ENCODE measurements around the gene MS4A6A. TPM values are rescaled to one million over a fixed set of nuclear protein-coding genes. Genes with fewer than 3 reads are reported as not detected.

MS4A6A gene
- total RNA-seq, 1 experiment from 2014 or later = not detected

- intact Hi-C loops (cut with micrococcal nuclease; ENCODE audit: unreplicated experiment) = no loop called here
- no peak for DNase-seq (ENCODE audit: low spot score)
- H3K36me3 ChIP-seq (ENCODE audit: insufficient read depth, low read length, poor library complexity, severe bottlenecking) = no peaks in the 10 kb centered on the region
Measured at GRCh38 chr11:60211206-60211605, 28.3 kb upstream of the MS4A6A start.

GRCh38 chr11:60209977-60210376, 27.1 kb upstream of the MS4A6A start:
- BruUV-seq (replicated peaks) = no TSS peak
- Histone ChIP-seq H3K27ac (ENCODE audit: low read depth, low read length, poor library complexity, severe bottlenecking) (no peak overlapping the region), H3K4me3 (ENCODE audit: low read depth, low read length, poor library complexity, severe bottlenecking) (no peak overlapping the region), H3K27me3 (replicated peaks; ENCODE audit: insufficient read depth, low read depth, low read length, poor library complexity) (peaks cover 4% of the 10 kb centered on the region), H3K4me1 (ENCODE audit: insufficient read depth, low read length, poor library complexity, severe bottlenecking) (no peaks in the 10 kb centered on the region), H3K9me3 (ENCODE audit: low read depth, low read length, poor library complexity, severe bottlenecking) (no peaks in the 10 kb centered on the region), H3K36me3 (ENCODE audit: insufficient read depth, low read length, poor library complexity, severe bottlenecking) (no peaks in the 10 kb centered on the region)
- ChIA-PET CTCF (no interaction called here), POLR2A (ENCODE audit: low non-redundant PET) (no interaction called here)
- intact Hi-C loops (cut with micrococcal nuclease; ENCODE audit: unreplicated experiment) = no loop called here
- no peak for DNase-seq (ENCODE audit: low spot score)
- no peak for TF ChIP-seq EZH2 (IDR thresholded peaks at IDR 0.05; ENCODE audit: borderline replicate concordance, low read depth, low read length, poor library complexity, severe bottlenecking)
- no peak for TF ChIP-seq CTCF (conservative IDR thresholded peaks at IDR 0.05; ENCODE audit: low read depth, low read length)

More at GRCh38 chr11:60211206-60211605, 28.3 kb upstream of the MS4A6A start:
- POLR2A ChIA-PET (ENCODE audit: low non-redundant PET) = no interaction called here
- Histone ChIP-seq H3K4me3 (ENCODE audit: low read depth, low read length, poor library complexity, severe bottlenecking) (no peak overlapping the region), H3K4me1 (ENCODE audit: insufficient read depth, low read length, poor library complexity, severe bottlenecking) (no peaks in the 10 kb centered on the region), H3K27ac (ENCODE audit: low read depth, low read length, poor library complexity, severe bottlenecking) (no peak overlapping the region), H3K9me3 (ENCODE audit: low read depth, low read length, poor library complexity, severe bottlenecking) (no peaks in the 10 kb centered on the region), H3K27me3 (replicated peaks; ENCODE audit: insufficient read depth, low read depth, low read length, poor library complexity) (peaks cover 12% of the 10 kb centered on the region)
- no TSS peak for BruUV-seq (replicated peaks)
- TF ChIP-seq CTCF (conservative IDR thresholded peaks at IDR 0.05; ENCODE audit: low read depth, low read length) = no peak
- no peak for TF ChIP-seq EZH2 (IDR thresholded peaks at IDR 0.05; ENCODE audit: borderline replicate concordance, low read depth, low read length, poor library complexity, severe bottlenecking)
- CTCF ChIA-PET = no interaction called here

- H3K9me3 ChIP-seq (ENCODE audit: low read depth, low read length, poor library complexity, severe bottlenecking) = no peaks in the 10 kb centered on the region
- TF ChIP-seq CTCF (conservative IDR thresholded peaks at IDR 0.05; ENCODE audit: low read depth, low read length) (no peak), EZH2 (IDR thresholded peaks at IDR 0.05; ENCODE audit: borderline replicate concordance, low read depth, low read length, poor library complexity, severe bottlenecking) (no peak)
- intact Hi-C loops (cut with micrococcal nuclease; ENCODE audit: unreplicated experiment) = no loop called here
- no peak for DNase-seq (ENCODE audit: low spot score)
- no peak overlapping the region for H3K4me3 ChIP-seq (ENCODE audit: low read depth, low read length, poor library complexity, severe bottlenecking)
- no peaks in the 10 kb centered on the region for H3K36me3 ChIP-seq (ENCODE audit: insufficient read depth, low read length, poor library complexity, severe bottlenecking)
- H3K4me1 ChIP-seq (ENCODE audit: insufficient read depth, low read length, poor library complexity, severe bottlenecking) = no peaks in the 10 kb centered on the region
- no TSS peak for BruUV-seq (replicated peaks)
- CTCF ChIA-PET = no interaction called here
- peaks cover 13% of the 10 kb centered on the region for H3K27me3 ChIP-seq (replicated peaks; ENCODE audit: insufficient read depth, low read depth, low read length, poor library complexity)
- POLR2A ChIA-PET (ENCODE audit: low non-redundant PET) = no interaction called here
- H3K27ac ChIP-seq (ENCODE audit: low read depth, low read length, poor library complexity, severe bottlenecking) = no peak overlapping the region
Measured at GRCh38 chr11:60208951-60209350, 26.1 kb upstream of the MS4A6A start.

All from A673 (cell line).